GM12892 (cell line): ENCODE results near the gene PTPA.

Experiments used
- POLR2A ChIP-seq: IDR thresholded peaks from 2 replicates; pipeline ENCODE4 v1.6.1; 2011; ENCODE audit warnings: low read depth, low read length, control low read depth
- POLR2AphosphoS5 ChIP-seq: IDR thresholded peaks from 2 replicates; pipeline ENCODE4 v1.6.1; 2011; ENCODE audit warnings: low read depth, low read length, control low read depth

DNA sequence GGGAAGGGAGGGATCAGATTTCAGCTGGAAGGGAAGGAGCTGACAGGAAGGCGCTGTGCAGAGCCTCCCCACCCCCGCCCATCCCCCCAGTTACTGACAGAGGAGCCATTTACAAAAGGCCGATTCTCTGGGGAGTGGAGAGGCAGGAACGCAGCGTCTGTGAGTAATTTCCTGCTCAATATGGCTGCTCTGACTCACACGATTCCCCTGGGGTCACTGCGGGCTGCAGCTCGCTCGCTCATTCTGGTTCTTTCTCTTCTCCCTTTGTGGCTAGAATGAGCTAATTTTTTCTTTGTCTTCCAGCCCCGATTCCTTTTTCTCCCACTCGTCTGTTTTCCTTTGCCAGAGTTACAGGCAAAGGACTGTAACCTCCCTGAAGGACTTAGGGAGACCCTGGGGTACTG lies 28.8 kb downstream of the PTPA start:
- TF ChIP-seq POLR2AphosphoS5 = no peak
- peak; percentile 58; the same call in 1 of the 2 replicates for TF ChIP-seq POLR2A
